Fibroblast of mammary gland (primary cell): Measurements from ENCODE around the gene TBXA2R.
"Not testable (repeated sequence)": the region's sequence is repeated elsewhere in the genome, so short reads cannot be mapped to it uniquely, and the experiment has no call there.

Source experiments
- DNase-seq: peaks from one replicate; pipeline ENCODE4 v3.0.0-alpha.2; 2010; ENCODE audit warnings: low read depth
- H3K4me3 ChIP-seq: 2 replicates; pipeline ENCODE4 v1.5.1; 2011; ENCODE audit warnings: low read depth, mild to moderate bottlenecking, low read length, moderate library complexity; ENCODE audit not compliant: control insufficient read depth
- TF ChIP-seq, protein P1 (sequence below): conservative IDR thresholded peaks from 2 replicates; pipeline ENCODE4 v1.5.1; 2011; ENCODE audit warnings: low read depth, low read length, inconsistent platforms; ENCODE audit not compliant: control insufficient read depth, insufficient read depth

The TBXA2R gene

DNA sequence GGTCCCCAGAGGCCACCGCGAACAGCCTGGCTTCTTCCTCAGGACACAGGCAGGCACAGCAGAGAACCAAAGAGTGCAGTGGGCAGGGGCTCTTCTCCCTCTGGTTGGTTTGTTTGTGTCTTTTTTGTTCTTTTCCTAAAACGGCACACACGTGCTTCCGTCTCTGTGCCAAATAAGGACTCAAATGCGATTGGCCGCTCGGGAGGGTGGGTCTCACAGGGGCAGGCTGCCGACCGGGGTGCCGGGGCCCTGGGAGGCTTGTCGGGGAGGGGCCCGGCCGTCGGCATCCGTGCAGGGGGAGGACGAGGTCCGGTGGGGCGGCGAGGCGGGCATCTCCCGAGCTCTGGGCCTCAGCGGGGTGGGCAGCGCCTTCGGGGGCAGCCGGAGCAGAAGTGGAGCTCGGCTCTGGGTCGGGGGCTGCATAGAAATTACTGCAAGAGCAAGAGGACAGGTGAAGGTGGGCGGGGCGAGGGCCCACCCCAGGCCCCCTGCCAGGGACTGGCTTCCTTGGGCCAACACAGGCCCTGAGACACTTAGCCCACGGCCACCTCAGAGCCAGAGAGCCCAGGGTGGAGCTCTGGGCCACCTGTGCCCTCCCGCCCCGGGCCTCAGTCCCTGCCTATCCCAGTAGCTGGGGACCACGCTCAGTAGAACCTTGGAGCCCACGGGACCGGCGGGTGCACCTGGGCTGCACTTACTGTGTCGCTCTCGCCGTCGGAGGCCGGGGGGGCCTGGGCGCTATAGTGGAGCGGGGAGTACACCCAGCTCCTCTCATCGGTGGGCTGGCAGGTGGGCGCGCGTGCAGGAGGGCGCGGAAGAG, 26.3 kb upstream of the TBXA2R start:
- no peak for DNase-seq
- TF ChIP-seq, protein P1, sequence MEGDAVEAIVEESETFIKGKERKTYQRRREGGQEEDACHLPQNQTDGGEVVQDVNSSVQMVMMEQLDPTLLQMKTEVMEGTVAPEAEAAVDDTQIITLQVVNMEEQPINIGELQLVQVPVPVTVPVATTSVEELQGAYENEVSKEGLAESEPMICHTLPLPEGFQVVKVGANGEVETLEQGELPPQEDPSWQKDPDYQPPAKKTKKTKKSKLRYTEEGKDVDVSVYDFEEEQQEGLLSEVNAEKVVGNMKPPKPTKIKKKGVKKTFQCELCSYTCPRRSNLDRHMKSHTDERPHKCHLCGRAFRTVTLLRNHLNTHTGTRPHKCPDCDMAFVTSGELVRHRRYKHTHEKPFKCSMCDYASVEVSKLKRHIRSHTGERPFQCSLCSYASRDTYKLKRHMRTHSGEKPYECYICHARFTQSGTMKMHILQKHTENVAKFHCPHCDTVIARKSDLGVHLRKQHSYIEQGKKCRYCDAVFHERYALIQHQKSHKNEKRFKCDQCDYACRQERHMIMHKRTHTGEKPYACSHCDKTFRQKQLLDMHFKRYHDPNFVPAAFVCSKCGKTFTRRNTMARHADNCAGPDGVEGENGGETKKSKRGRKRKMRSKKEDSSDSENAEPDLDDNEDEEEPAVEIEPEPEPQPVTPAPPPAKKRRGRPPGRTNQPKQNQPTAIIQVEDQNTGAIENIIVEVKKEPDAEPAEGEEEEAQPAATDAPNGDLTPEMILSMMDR = no peak
- H3K4me3 ChIP-seq = no peak overlapping the region

DNA sequence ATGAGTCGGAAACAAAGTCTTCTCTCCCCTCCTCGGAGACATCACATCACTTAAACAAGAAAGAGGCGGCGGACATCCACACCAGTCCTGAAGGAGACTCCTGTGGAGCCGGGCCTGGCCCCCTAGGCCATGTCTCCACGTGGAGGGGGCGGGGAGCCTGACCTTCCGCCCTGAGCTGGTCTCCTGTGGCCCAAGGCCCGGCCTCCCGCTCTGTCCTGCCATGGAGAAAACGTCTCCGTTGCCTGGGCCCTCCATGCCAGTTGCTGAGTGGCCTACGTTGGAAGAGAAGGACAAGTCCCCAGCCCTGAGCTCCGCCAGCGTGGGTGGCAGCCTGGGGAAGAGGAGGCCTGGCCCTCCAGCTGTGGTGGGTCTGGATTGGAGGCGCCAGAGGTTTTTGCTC, 25.4 kb upstream of the TBXA2R start:
- TF ChIP-seq, protein P1 = no peak
- DNase-seq = no peak
- H3K4me3 ChIP-seq = no peak overlapping the region

DNA sequence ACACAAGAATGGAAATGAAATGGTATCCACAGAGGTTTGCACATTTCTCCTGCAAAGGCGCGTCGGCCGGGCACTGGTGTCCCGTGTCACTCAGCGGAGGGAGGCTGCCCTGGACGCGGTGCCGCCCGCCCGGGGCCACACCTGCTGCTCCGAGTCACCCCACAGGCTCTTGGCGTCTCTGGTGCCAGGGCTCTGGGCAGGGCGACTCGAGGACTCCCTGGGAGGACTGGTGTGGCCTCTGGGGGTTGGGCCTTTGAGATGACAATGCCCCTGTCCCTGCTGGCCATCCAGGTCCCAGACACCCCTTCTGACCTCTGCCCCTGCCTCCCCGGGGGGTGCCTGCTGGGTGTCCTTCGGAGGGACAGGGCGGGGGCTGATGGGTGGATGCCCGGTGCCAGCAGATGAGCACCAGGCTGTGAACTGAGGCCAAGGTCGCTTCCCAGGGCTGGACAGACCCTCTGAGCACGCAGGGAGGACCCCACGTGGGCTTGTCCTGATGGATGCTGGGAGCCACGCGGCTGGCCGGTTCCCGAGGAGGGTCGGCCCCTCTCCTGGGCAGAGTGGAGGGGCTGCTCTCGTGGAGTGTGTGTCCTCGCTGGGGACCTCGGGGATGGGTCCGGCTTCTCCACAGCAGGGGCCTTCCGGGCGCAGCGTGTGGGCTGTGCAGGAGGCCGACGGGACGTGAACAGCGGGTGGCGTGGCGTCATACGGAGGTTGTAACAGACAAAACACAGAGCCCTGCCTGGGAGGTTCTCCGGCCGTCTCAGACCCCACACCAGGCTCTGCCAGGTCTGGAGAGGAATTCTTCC, 24.6 kb upstream of the TBXA2R start:
- DNase-seq = no peak
- no peak overlapping the region for H3K4me3 ChIP-seq
- TF ChIP-seq, protein P1 = no peak

- DNase-seq, H3K4me3 ChIP-seq: not testable (repeated sequence)
Observed at GRCh38 chr19:3628766-3629165, 22.1 kb upstream of the TBXA2R start.

GRCh38 chr19:3627351-3627723, 20.7 kb upstream of the TBXA2R start:
- TF ChIP-seq, protein P1 = no peak
- peak overlapping the region; percentile 2 for H3K4me3 ChIP-seq
- no peak for DNase-seq

- DNase-seq = peak; percentile 96
- TF ChIP-seq, protein P1 = no peak
- peak within 1 kb of the TSS; percentile 87 for H3K4me3 ChIP-seq
Observed at GRCh38 chr19:3626473-3627350, 20.0 kb upstream of the TBXA2R start, which contains the start of gene CACTIN. Gene CACTIN, minus strand, starts transcription at chr19:3626790. Its CDS starts 28 bp downstream, at chr19:3626762.

DNA sequence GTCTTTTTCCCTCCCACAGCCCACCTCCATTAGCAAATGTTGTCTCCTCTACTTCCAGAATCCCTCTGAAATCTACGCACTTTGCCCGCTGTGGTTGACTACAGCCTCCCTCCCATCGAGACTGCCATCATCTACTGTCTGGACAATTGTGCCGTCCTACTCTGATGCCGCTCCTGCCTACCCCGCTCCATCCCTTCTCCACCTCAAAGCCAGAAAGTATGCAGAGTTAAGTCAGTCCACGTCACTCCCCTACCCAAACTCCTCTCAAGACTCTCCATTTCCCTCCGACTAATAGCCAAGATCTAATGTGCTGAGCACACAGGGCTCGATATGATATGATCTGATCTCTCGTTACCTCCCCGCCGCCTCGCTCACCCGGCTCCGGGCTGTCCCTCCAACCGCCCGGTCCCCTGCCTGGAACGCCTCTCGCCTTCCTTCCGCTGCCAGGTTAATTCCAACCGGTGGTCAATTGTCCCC, 19.4 kb upstream of the TBXA2R start:
- no peak for DNase-seq
- peak overlapping the region; percentile 87 for H3K4me3 ChIP-seq
- TF ChIP-seq, protein P1 = no peak
